ENCODE results near the gene RNH1.

The RNH1 gene

GRCh38 chr11:454801-455565, 52.1 kb downstream of the RNH1 start:
- no peak for DNase-seq (ENCODE audit: extremely low read depth, low read depth)
- no peak for TF ChIP-seq CTCF (IDR thresholded peaks at IDR 0.05; ENCODE audit: low read depth, low read length)

- DNase-seq (ENCODE audit: extremely low read depth, low read depth), result no peak
- no peak for TF ChIP-seq CTCF (IDR thresholded peaks at IDR 0.05; ENCODE audit: low read depth, low read length)
These were observed 53.0 kb downstream of the RNH1 start for GRCh38 chr11:454043-454442.

GRCh38 chr11:453564-453963, 53.5 kb downstream of the RNH1 start:
- DNase-seq (ENCODE audit: extremely low read depth, low read depth), result no peak
- no peak for TF ChIP-seq CTCF (IDR thresholded peaks at IDR 0.05; ENCODE audit: low read depth, low read length)

- TF ChIP-seq CTCF (IDR thresholded peaks at IDR 0.05; ENCODE audit: low read depth, low read length), result no peak
- no peak for DNase-seq (ENCODE audit: extremely low read depth, low read depth)
These were observed 54.0 kb downstream of the RNH1 start for GRCh38 chr11:452916-453527.

GRCh38 chr11:452203-452744, 54.8 kb downstream of the RNH1 start:
- DNase-seq (ENCODE audit: extremely low read depth, low read depth), result no peak
- no peak for TF ChIP-seq CTCF (IDR thresholded peaks at IDR 0.05; ENCODE audit: low read depth, low read length)

- no peak for DNase-seq (ENCODE audit: extremely low read depth, low read depth)
- TF ChIP-seq CTCF (IDR thresholded peaks at IDR 0.05; ENCODE audit: low read depth, low read length), result no peak
These were observed 55.3 kb downstream of the RNH1 start for GRCh38 chr11:451738-452137.

- no peak for DNase-seq (ENCODE audit: extremely low read depth, low read depth)
- no peak; the same call in none of the 2 replicates for TF ChIP-seq CTCF (IDR thresholded peaks at IDR 0.05; ENCODE audit: low read depth, low read length)
These were observed 56.1 kb downstream of the RNH1 start for GRCh38 chr11:450809-451451.
